Tibial nerve (tissue), 3 donors: ENCODE results near the gene MTX3.

Source experiments
- POLR2A ChIP-seq, 2 donors: fragments of 450-650 bp; IDR thresholded peaks; one replicate each; pipeline ENCODE4 v1.6.1; 2017; ENCODE audit warnings: antibody characterized with exemption in 2 of 2, mild to moderate bottlenecking in 2 of 2, moderate library complexity in 2 of 2
- TF ChIP-seq, protein P1 (sequence below), 5 experiments: fragments of 200-600 bp in 3 of 5; fragments of 450-650 bp in 2 of 5; sonication (generic) in 3 of 5; IDR thresholded peaks; one replicate each; pipeline ENCODE4 v1.5.1; 2016 to 2019; ENCODE audit warnings: antibody characterized with exemption in 5 of 5, mild to moderate bottlenecking in 3 of 5, moderate library complexity in 2 of 5

- TF ChIP-seq, protein P1, sequence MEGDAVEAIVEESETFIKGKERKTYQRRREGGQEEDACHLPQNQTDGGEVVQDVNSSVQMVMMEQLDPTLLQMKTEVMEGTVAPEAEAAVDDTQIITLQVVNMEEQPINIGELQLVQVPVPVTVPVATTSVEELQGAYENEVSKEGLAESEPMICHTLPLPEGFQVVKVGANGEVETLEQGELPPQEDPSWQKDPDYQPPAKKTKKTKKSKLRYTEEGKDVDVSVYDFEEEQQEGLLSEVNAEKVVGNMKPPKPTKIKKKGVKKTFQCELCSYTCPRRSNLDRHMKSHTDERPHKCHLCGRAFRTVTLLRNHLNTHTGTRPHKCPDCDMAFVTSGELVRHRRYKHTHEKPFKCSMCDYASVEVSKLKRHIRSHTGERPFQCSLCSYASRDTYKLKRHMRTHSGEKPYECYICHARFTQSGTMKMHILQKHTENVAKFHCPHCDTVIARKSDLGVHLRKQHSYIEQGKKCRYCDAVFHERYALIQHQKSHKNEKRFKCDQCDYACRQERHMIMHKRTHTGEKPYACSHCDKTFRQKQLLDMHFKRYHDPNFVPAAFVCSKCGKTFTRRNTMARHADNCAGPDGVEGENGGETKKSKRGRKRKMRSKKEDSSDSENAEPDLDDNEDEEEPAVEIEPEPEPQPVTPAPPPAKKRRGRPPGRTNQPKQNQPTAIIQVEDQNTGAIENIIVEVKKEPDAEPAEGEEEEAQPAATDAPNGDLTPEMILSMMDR (IDR thresholded peaks at IDR 0.05), result no peak
- no peak for TF ChIP-seq POLR2A (IDR thresholded peaks at IDR 0.05)
Measured at GRCh38 chr5:79971156-79971555, 19.9 kb downstream of the MTX3 start.
